Thyroid gland (tissue), 4 donors: ENCODE results near the gene GRIN2A.

Source experiments
- POLR2A ChIP-seq, 2 donors: fragments of 450-650 bp; IDR thresholded peaks; one replicate each; pipeline ENCODE4 v1.6.1; 2017; ENCODE audit warnings: antibody characterized with exemption in 2 of 2, mild to moderate bottlenecking in 2 of 2, moderate library complexity in 1 of 2
- TF ChIP-seq, protein P1 (sequence below), 6 experiments: fragments of 200-600 bp in 3 of 6; fragments of 450-650 bp in 3 of 6; sonication (generic) in 3 of 6; IDR thresholded peaks; one replicate each; pipeline ENCODE4 v1.5.1; 2016 to 2019; ENCODE audit warnings: antibody characterized with exemption in 6 of 6, mild to moderate bottlenecking in 2 of 6, inconsistent platforms in 1 of 6, moderate library complexity in 1 of 6

- TF ChIP-seq, protein P1, sequence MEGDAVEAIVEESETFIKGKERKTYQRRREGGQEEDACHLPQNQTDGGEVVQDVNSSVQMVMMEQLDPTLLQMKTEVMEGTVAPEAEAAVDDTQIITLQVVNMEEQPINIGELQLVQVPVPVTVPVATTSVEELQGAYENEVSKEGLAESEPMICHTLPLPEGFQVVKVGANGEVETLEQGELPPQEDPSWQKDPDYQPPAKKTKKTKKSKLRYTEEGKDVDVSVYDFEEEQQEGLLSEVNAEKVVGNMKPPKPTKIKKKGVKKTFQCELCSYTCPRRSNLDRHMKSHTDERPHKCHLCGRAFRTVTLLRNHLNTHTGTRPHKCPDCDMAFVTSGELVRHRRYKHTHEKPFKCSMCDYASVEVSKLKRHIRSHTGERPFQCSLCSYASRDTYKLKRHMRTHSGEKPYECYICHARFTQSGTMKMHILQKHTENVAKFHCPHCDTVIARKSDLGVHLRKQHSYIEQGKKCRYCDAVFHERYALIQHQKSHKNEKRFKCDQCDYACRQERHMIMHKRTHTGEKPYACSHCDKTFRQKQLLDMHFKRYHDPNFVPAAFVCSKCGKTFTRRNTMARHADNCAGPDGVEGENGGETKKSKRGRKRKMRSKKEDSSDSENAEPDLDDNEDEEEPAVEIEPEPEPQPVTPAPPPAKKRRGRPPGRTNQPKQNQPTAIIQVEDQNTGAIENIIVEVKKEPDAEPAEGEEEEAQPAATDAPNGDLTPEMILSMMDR (IDR thresholded peaks at IDR 0.05): no peak
- TF ChIP-seq POLR2A (IDR thresholded peaks at IDR 0.05): no peak
These were observed 459.1 kb downstream of the GRIN2A start for GRCh38 chr16:9723136-9723535.
